HG03060 (cell line): ENCODE measurements around the gene FCN1.

Source experiments
- ATAC-seq: cut with Tn5 transposase; IDR thresholded peaks from one replicate; pipeline ENCODE4 v1.9.1; 2021; ENCODE audit warnings: low read depth, moderate number of reproducible peaks; ENCODE audit not compliant: unreplicated experiment

The FCN1 gene

DNA sequence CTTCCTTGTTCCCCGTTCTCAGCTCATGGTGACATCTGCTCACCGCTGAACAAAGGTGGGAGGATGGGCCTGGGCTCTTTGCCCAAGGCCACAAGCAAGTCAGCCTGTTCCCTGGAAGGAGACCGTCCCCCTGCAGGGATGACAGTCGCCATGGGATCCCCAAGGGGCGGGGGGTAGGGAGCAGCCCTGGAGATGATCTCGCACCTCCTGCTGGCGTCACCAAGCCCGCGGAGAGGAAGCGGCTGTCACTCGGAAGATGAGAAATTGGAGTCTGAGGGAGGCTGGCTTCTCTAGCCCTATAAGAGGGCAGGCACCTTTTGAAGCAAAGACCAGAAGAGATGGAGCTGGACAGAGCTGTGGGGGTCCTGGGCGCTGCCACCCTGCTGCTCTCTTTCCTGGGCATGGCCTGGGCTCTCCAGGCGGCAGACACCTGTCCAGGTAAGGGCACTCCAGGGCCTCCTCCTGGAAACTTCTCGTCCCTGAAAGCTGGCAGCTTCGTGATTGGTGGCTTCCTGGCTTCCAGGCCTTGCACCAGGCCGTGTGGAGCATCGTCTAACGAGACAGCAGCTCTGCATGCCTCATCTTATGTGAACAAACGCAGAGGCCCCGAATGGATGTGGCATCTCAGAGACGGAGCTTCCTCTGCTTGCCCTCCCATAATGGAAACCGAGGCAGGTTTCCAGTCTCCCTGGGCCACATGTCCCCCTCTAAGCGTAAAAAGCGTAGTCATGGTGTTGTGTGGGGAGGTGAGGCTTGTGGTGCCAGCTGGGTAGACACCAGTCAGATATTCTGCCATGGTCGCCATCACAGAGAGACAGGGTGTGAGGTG lies 37.0 kb downstream of the FCN1 start, which contains the start of gene FCN2:
TSS of gene FCN2 (plus strand) at position 327 of the 829 bp plus-strand sequence. CDS start at position 339, 12 bp downstream.
- ATAC-seq: no peak

DNA sequence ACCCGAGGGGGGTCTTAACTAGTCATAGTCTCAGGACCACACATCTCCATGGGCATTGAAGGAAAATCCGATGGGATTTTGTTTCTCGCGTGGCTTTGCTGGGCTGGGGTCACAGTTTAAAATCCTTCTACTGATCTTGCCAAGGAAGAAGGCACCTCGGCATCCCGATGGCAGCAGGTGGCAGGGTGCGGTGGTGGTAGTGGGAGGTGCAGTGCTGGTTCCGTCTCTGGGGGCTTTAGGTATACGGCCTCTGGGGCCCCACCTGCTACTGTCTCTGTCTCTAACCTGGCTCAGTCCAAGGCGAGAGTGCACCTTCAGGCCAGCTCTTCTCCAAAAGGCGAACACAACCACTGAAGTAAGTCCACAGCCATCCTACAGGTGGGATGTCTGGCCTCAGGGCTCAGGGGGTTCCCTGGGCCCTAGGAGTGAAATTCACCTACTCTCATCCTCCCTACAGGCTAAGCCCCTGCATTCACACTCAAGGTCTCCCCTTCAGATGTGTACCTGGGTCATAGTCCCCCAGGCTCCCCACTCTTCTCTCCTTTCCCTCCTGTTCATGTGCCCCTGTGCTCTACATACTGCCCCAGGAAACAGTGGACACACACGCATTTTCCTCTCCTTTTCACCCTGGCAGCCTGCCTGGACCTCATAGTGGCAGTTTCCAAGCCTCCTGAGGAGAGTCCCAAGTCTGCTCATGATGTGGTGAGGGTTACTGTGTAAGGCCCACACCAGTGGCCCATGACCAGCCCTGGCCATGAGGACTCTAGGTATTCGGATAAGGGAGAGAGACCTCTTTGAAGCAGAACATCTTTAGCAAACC lies 37.8 kb downstream of the FCN1 start:
- ATAC-seq: no peak

DNA sequence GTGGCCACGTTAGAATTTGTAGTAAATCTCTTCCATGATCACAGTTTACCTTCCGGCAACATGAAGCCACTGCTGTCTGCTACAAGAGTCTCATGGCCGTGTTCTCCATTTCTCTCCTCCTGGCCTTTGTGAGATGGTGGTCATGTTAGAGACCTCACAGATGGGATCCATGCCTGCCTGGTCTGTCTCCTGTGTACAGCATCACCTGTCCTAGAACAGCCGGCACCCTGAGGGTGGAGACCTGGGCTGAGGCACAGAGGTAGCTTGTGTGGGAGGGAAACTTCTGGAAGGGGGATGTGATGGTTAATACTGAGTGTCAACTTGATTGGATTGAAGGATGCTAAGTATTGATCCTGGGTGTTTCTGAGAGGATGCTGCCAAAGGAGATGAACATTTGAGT lies 40.2 kb downstream of the FCN1 start:
- no peak for ATAC-seq

DNA sequence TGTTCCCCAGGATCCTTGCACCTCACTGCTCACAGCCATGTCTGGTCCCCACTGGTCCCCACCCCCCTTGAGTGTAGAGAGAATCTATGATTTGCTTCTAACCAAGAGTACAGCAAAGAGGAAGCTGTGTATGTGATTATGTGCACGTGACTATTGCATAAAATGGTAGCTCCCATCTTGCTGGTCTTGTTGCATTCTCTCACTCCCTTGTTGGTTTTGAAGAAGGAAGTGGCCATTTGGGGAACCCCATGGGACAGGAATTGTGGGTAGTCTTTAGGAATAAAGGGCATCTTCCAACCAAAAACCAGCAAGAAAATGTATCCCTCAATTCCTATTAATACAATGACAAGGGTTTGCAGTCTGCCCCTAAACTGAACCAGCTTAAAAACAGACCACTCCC lies 42.3 kb downstream of the FCN1 start:
- no peak for ATAC-seq

DNA sequence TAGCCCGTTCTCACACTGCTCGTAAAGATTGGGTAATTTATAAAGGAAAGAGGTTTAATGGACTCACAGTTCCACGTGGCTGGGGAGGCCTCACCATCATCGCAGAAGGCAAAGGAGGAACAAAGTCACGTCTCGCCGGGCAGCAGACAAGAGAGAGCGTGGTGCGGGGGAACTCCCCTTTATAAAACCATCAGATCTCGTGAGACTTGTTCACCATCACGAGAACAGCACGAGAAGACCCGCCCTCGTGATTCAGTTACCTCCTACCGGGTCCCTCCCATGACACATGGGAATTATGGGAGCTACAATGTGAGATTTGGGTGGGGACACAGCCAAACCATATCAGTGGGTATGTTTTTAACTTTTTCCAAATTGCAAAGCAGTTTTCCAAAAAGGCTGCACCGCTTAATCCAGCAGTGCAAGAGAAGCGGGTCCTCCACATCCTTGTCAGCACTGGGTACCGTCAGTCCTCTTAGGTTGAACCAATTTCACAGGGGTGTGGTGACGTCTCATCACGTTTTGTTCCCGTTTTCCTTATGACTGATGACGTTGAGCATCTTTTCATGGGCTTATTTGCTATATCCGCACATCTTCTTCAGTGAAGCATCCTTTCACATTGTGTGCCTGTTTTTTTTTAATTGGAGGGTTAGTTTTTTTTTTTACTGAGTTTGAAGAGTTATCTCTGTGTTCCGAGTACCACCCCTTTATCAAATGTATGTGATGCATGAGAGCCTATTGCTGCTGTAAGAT lies 45.1 kb downstream of the FCN1 start:
- ATAC-seq: no peak

DNA sequence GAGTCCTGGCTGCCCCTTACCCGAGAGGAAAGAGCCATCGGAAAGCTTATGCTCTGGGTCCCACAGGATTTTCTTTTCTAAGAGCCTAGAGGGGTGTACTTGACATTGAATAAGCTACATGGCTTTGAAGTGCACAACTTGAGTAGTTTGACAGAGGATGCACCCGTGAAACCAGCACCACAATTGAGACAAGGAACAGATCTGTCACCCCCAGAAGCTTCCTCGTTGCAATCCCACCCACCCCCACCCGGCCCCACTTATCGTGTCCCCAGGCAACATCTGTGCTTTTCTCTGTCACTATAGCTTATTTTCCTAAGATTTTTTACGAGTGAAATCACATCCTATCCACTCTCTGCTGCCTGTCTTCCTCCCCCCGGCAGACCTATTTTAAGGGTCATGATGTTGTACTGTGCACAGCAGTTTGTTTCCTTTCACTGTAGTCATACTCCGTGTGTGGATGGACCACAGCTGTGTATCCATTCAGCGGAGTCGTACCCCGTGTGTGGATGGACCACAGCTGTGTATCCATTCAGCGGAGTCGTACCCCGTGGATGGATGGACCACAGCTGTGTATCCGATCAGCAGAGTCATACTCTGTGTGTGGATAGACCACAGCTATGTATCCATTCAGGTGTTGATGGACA lies 45.9 kb downstream of the FCN1 start:
- ATAC-seq: no peak

DNA sequence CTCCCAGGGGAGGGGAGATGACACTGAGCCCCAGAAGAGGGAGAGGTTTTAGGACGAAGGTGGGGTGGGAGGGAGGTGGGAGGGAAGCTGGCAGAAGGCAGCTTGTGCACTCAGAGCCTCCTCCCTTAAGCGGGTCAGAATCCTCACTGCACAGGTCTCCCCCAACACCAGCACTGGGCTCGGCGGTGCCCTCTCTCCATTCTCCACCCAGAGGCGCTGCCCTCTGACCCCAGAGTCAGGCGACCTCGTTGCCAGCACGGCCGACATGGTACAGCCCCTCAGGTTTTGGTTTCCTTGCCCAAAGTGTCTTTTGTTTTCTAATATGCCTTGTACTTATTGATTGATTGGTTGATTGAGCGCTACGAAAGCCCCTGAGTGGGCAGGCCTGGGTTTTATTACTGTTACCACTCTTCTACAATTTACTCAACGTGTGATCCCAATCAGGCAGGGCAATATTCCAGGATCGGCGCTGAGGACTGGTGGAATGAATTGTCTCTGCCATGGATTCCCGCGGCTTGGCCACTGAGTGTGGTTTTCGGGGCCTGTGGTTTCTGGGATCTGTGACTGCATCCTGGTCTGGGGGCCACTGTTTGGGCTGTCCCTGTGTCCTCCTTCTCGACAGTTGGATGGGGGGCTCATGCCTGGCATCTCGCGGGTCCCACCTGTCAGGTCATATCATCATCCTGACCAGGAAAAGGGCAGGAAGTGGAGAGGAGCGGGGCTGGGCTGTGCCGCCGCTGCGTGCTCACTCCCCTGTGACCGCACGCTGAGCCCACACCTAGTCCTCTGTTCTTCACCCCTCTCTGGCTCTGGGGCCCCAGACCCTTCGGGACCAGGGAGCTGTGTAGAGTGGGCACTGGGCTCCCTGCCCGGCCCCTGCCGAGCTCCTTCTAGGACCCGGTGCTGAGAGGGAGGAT lies 46.7 kb downstream of the FCN1 start:
- ATAC-seq: no peak

DNA sequence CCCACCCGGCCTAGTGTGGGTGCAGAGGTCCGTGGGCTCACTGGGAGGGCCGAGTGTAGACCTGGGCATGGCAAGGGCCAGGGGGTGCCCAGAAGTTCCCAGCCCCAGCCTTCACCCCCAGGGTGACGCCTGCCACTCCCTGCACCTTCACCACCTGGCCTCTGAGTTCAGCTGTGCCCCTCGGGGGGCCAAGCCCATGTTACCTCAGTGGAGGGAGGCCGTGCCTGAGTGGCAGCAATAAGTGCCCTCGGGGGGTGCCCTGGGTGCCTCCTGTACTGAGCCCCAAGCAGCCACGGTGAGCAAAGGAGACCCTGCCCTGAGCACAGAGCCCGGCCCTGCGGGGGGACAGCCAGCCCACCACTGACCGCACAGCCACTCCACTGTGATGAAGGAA lies 47.4 kb downstream of the FCN1 start:
- ATAC-seq: no peak

DNA sequence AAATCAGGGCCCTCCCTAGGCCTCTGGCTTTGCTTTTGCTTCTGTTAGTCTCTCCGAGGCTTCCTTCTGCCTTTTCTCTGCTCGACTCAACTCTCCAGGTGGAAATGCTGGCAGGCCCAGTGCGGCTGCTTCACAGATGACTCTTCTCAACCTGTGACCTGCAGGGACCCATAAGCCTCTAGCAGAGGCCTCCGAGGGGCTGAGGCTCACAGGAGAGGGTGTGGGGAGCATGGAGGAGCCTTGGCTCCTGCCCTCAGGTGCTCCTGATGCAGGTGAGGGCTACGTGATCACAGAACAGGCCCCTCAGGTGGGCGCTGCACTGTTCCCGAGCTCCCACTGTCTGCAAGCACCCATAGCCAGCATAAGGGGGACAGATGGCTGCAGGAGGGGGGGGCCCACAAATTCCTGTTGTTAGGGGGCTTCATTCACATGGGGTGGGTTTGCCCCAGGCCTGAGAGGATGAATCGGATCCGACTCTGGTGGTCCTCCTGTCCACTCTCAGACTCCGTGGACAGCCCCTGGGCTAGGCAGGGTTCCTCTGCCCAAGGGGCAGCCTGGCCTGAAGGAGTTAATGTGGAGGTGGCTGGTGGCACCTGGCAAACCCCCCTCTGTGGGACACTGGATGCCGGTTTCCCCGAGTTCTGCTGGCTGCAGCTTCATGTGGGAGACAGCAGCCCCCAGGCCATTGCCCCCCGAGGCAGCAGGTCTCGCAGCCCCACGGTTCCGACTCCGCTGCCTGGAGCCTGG lies 48.0 kb downstream of the FCN1 start:
- ATAC-seq: no peak

DNA sequence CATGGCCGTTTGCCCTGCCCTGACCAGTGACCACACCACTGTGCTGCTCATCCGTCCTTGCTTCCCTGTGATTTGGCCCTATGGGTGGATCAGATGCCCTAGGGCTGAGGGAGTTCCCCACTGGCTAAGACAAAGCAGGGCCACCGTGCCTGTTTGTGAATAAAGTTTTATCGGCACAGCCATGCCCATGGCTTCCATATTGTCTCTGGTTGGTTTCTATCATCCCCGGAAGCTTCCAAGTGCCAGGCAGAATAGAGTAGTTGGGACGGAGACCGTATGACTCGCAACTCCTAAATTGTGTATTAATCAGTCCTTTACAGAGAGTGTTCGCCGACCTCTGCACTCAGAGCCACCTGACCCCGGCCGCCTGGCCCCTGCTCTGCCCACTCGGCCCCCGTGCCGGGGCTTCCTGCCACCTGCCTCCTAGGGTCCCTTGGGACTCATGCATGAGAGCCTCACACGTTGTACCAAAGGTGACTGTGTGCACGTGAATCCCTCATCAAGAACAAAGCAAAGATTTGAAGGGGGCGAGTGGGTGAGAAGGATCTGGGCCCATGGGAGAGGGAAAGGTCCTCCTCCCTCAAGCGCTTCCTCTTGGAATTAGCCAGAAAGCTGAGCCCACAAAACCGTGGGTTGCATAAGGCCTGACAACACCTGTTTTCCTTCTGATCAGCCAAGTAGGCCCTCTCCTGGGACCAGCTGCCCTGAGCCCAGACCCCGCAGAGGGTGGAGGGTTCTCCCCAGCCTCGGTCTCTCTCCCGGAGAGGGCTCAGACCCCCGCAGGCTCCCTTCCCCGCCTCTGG lies 48.8 kb downstream of the FCN1 start:
- no peak for ATAC-seq

DNA sequence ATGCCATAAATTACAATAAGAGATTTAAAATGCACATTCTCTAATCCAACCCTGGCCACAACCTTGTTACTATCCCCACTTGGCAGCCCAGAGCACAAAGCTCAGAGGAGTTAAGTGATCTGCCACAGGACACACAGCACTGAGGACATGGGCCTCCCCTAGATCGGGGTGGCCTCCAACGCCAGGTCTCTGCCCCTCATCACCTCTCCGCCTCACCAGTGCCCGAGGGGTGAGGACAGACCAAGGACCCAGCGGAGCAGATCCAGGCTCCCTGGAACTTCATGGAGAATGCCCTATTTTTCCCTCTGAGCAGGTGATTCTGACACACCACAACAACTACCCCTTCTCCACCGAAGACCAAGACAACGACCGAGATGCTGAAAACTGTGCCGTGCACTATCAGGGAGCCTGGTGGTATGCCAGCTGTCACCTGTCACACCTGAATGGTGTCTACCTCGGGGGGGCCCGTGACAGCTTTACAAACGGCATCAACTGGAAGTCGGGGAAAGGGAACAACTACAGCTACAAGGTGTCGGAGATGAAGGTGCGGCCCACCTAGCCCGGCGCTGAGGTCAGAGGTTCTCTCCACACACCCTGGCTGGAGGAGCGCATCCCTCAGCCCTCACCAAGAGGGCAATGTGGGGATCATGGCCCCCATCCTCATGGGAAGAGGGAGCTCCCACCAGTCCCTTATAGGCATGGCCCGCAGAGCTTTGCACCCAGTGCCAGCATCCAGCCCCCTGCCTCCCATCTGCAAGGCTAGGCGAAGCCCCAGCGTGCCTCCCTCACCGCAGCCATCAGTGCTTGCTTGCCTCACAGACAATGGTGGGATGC lies 49.6 kb downstream of the FCN1 start:
- ATAC-seq: no peak

DNA sequence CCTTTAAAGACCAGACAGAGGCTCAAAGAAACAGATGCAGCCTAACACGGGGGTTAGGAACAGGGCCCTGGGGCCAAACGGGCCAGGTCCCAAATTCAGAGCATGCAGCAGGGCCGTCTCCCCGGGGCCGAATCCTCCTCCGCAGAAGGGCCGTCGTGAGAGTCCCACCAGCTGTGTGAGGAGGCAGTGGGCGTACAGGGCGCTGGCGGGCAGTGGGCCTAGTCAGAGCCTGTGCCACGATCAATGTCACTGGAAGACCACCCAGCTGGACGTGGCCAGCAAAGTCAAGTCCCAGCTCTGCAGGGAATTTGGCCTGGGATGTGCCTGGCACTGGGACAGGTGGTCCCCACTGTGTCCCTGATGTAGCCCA lies 52.9 kb downstream of the FCN1 start:
- ATAC-seq: no peak

DNA sequence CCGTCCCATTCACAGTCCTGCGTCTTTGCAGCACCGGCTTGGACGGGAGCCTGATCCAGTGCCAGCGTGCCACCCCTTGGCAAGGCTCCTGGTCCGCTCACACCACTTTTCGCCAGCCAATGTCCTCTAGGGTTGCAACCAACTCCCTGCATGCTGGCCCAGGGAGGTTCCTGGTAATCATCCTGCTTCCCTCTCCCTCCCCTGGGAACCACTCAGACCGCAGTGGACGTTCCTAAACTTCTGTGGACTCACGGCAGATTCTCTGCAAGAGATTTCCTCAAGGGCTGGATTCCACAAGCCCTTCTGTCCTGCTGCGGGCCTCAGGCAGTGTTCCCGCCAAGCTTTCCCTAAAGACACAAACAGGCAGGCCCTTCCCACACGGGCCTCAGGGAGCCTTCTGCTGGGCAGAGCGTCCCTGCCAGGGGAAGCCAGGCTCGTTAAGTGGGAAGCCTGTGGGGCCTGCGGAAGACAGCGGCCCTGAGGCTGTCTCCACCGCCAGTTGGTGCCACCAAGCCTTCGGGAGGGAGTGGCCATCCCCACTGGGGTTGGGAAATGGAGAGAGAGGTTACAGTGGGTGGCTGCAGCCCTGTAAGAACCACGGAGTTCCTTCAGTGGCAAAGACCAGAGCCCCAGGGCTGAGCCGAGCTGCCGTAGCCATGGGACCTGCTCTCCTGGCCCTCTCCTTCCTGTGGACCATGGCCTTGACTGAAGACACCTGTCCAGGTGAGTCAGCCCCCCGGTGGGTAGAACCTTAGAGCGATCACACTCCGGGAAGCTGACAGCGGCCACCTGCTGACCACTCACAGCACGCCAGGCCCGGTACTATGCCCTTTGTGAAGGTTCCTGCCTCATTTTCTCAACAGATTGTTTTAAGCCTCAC lies 53.5 kb downstream of the FCN1 start:
- ATAC-seq: no peak

DNA sequence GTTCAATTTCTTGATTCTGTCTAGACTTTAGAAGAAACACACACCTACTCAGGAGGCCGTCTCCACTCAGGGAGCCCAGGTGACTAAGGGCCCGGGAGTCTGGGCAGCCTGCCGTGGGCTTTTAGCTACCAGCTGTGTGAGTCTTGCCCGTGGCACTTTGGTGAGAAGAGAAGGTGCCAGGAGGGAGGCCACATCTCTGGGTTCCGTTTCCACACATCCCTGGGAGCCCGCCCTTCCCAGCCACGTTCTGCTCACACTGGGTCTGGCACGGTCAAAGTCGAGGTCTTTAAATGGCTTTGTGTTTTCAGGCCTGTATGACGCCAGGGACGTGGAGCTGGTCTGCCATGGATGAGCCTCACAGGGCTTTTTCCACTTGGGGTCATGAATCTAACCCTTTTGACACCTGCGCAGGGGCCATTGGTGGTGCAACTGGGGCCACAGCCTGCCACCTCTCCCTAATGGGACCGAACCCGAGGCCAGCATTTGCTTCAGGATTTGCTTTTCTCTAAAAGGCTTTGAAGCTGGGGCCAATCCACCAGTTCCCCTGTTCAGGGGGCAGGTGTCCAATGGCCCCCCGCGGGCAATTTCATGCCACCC lies 54.3 kb downstream of the FCN1 start:
- no peak for ATAC-seq

DNA sequence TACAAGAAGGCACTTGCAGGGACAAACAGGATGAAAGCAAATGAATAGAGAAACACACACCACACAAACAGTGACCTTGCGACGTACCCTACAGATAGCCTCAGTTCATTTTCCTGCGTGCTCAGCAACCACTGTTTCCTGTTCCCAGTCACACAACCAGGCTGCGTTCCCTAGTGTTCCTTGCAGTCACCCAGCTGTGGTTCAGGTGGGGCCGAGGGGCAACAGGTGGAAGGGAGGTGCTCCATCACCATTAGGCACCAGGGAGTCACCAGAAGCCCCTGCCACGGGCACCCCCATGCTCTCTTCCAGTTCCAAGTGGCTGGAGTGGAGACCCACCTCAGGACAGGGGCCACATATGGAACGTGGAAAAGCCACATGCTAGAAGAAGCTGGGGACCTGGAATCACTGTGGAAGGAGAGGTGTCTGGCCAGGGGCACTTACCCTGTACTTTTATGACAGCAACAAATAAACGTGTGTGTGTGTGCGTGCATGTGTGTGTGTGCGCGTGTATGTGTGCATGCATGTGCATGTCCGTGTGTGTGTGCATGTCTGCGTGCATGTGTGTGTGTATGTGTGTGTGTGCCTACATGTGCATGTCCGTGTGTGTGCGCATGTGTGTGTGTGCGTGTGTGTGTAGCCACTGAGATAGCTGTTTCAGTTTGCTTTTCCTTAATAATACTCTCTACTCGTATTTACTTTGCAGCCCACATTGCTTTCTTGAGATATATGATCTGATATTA lies 55.9 kb downstream of the FCN1 start:
- no peak for ATAC-seq
